OCI-LY3 (cell line): ENCODE results near the gene PLPPR2.

Source experiments
- H2AFZ ChIP-seq: fragments of 200-600, 300-600 bp; shearing (Covaris generic); 2 replicates; pipeline ENCODE4 v1.6.0; 2014; ENCODE audit warnings: antibody characterized with exemption, low read depth, low read length
- H3K27ac ChIP-seq: fragments of 200-600, 300-600 bp; sonication (generic); 2 replicates; pipeline ENCODE4 v1.5.1; 2014; ENCODE audit warnings: mild to moderate bottlenecking, low read length, moderate library complexity, mixed read lengths
- H3K27me3 ChIP-seq: fragments of 200-600, 300-600 bp; sonication (generic); 2 replicates; pipeline ENCODE4 v1.6.1; 2014; ENCODE audit warnings: low read depth, low read length, mixed read lengths
- H3K36me3 ChIP-seq: fragments of 200-600, 300-600 bp; sonication (generic); replicated peaks from 2 replicates; pipeline ENCODE3; 2014; ENCODE audit warnings: low read depth, low read length, mixed read lengths
- H3K4me1 ChIP-seq: fragments of 300-600, 200-600 bp; sonication (generic); 2 replicates; pipeline ENCODE4 v1.6.1; 2014; ENCODE audit warnings: low read length, mixed read lengths
- H3K4me2 ChIP-seq: fragments of 200-600, 300-600 bp; sonication (generic); 2 replicates; pipeline ENCODE4 v1.6.1; 2014; ENCODE audit warnings: low read length, mixed read lengths
- H3K4me3 ChIP-seq: fragments of 300-600, 200-600 bp; sonication (generic); 2 replicates; pipeline ENCODE4 v1.5.1; 2014; ENCODE audit warnings: antibody characterized with exemption, mild to moderate bottlenecking, low read length, moderate library complexity
- H3K79me2 ChIP-seq: fragments of 300-600, 200-600 bp; shearing (Covaris generic); 2 replicates; pipeline ENCODE4 v1.6.1; 2014; ENCODE audit warnings: mild to moderate bottlenecking, low read length, mixed read lengths
- H3K9ac ChIP-seq: fragments of 300-600, 200-600 bp; shearing (Covaris generic); 2 replicates; pipeline ENCODE4 v1.6.0; 2014; ENCODE audit warnings: mild to moderate bottlenecking, low read length, moderate library complexity
- H3K9me3 ChIP-seq: fragments of 200-600, 300-600 bp; shearing (Covaris generic); 2 replicates; pipeline ENCODE4 v1.6.1; 2014; ENCODE audit warnings: low read length, mixed read lengths; ENCODE audit not compliant: insufficient read depth
- H4K20me1 ChIP-seq: fragments of 200-600, 300-600 bp; sonication (generic); 2 replicates; pipeline ENCODE4 v1.6.1; 2016; ENCODE audit warnings: low read length, mixed read lengths; ENCODE audit not compliant: insufficient read depth
- EZH2phosphoT487 ChIP-seq: fragments of 200-600 bp; shearing (Covaris generic); IDR thresholded peaks from 2 replicates; pipeline ENCODE4 v1.6.1; 2018; ENCODE audit warnings: antibody characterized with exemption, mixed run types, low read depth
- TF ChIP-seq, protein P1 (sequence below): fragments of 200-600, 300-600 bp; sonication (generic); IDR thresholded peaks from 2 replicates; pipeline ENCODE4 v1.5.1; 2014; ENCODE audit warnings: antibody characterized with exemption, low read length, low read depth

Gene PLPPR2

DNA sequence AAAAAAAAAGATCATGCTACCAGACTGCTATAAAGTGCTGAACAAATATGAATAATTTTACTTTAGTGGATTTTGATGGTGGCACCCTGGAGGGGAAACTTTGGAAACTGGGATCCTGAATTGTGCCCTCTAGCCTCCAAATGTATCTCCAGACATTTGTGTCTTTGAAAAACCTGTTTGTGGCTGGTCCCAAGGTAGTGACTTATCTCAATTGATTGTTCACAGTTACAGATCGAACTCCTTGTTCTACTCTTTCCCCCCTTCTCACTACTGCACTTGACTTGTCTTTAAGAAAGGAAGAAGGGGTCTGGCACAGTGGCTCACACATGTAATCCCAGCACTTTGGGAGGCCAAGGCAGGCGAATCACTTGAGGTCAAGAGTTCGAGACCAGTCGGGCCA is 53.4 kb downstream of the PLPPR2 start:
- H3K4me3 ChIP-seq, result no peak overlapping the region
- H3K27me3 ChIP-seq, result no peaks in the 10 kb centered on the region
- H2AFZ ChIP-seq, result no peak overlapping the region
- no peaks in the 10 kb centered on the region for H3K9me3 ChIP-seq
- no peak overlapping the region for H3K9ac ChIP-seq
- no peaks in the 10 kb centered on the region for H3K79me2 ChIP-seq
- H3K36me3 ChIP-seq, result no peaks in the 10 kb centered on the region
- H3K27ac ChIP-seq, result no peak overlapping the region
- H3K4me2 ChIP-seq, result no peak overlapping the region
- no peak for TF ChIP-seq EZH2phosphoT487
- TF ChIP-seq, protein P1, sequence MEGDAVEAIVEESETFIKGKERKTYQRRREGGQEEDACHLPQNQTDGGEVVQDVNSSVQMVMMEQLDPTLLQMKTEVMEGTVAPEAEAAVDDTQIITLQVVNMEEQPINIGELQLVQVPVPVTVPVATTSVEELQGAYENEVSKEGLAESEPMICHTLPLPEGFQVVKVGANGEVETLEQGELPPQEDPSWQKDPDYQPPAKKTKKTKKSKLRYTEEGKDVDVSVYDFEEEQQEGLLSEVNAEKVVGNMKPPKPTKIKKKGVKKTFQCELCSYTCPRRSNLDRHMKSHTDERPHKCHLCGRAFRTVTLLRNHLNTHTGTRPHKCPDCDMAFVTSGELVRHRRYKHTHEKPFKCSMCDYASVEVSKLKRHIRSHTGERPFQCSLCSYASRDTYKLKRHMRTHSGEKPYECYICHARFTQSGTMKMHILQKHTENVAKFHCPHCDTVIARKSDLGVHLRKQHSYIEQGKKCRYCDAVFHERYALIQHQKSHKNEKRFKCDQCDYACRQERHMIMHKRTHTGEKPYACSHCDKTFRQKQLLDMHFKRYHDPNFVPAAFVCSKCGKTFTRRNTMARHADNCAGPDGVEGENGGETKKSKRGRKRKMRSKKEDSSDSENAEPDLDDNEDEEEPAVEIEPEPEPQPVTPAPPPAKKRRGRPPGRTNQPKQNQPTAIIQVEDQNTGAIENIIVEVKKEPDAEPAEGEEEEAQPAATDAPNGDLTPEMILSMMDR, result no peak
- no peaks in the 10 kb centered on the region for H4K20me1 ChIP-seq
- no peaks in the 10 kb centered on the region for H3K4me1 ChIP-seq

- Histone ChIP-seq H3K4me3 (no peak overlapping the region), H3K27me3 (no peaks in the 10 kb centered on the region), H3K27ac (no peak overlapping the region), H3K4me1 (no peaks in the 10 kb centered on the region), H3K4me2 (no peak overlapping the region), H3K9ac (no peak overlapping the region), H4K20me1 (no peaks in the 10 kb centered on the region), H2AFZ (no peak overlapping the region), H3K79me2 (no peaks in the 10 kb centered on the region), H3K9me3 (no peaks in the 10 kb centered on the region), H3K36me3 (no peaks in the 10 kb centered on the region)
- no peak for TF ChIP-seq EZH2phosphoT487
- TF ChIP-seq, protein P1, result no peak
Observed at GRCh38 chr19:11410682-11411081, 55.5 kb downstream of the PLPPR2 start.

GRCh38 chr19:11414544-11414943 is 59.3 kb downstream of the PLPPR2 start:
- Histone ChIP-seq H4K20me1 (no peaks in the 10 kb centered on the region), H2AFZ (no peak overlapping the region), H3K4me2 (no peak overlapping the region), H3K9me3 (no peaks in the 10 kb centered on the region), H3K4me3 (no peak overlapping the region), H3K27ac (no peak overlapping the region), H3K27me3 (no peaks in the 10 kb centered on the region), H3K9ac (no peak overlapping the region), H3K79me2 (no peaks in the 10 kb centered on the region), H3K36me3 (no peaks in the 10 kb centered on the region), H3K4me1 (no peaks in the 10 kb centered on the region)
- TF ChIP-seq, protein P1, result no peak
- TF ChIP-seq EZH2phosphoT487, result no peak
